ENCODE results near the gene RNU6-7.

DNA sequence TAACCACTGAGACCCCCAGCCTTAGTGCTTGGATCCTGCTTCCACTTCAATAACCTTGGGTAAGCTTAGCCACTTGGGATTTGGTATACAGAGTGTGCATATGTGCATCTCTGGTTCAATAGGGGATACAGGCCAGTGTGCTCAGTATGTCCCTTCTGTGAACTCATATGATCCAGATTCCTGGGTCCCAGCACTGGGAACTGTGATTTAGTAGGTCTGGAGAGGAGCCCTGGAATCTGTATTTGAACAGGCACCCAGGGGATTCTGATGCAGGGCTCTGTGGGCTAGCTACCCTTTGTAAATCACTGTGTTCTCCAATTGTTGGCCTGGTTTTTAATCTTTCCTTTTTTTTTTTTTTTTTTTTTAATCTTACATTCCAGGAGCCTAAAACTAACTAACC lies 11.0 kb downstream of the RNU6-7 start:
- TF ChIP-seq CTCF (IDR thresholded peaks at IDR 0.05; ENCODE audit: low read length) (no peak), EZH2phosphoT487 (IDR thresholded peaks at IDR 0.05; ENCODE audit: low read length) (no peak), EZH2 (optimal IDR thresholded peaks at IDR 0.05; ENCODE audit: low read depth, low read length) (no peak)
